OCI-LY7 (cell line): Measurements from ENCODE around the gene ZDHHC8. TPM values are rescaled to one million over a fixed set of nuclear protein-coding genes. Genes with fewer than 3 reads are reported as not detected.

Experiments used
- BruUV-seq: library from RNA; stranded (reverse); fragments of 400-500 nt; replicated peaks from 2 replicates; lab custom pipeline; 2021; lab: Mats Ljungman, UMichigan
- CTCF ChIA-PET: fragments of 300-600 bp; sonication (Branson Sonifier 250); formaldehyde crosslinking; loops from one replicate; lab custom pipeline; 2022; ENCODE audit warnings: antibody characterized with exemption; ENCODE audit not compliant: unreplicated experiment; lab: Charles Lee
- POLR2A ChIA-PET: fragments of 300-600 bp; sonication (Branson Sonifier 250); formaldehyde crosslinking; loops from one replicate; lab custom pipeline; 2022; ENCODE audit warnings: antibody characterized with exemption; lab: Charles Lee
- DNase-seq: peaks from one replicate; pipeline ENCODE4 v3.0.0-alpha.2; 2015; ENCODE audit warnings: low spot score
- H2AFZ ChIP-seq: fragments of 200-600 bp; sonication (generic), shearing (Covaris generic); 2 replicates; pipeline ENCODE4 v1.6.1; 2014; ENCODE audit warnings: mild to moderate bottlenecking, antibody characterized with exemption, low read length, moderate library complexity
- H3K27ac ChIP-seq: fragments of 200-600 bp; sonication (generic); 2 replicates; pipeline ENCODE4 v1.5.1; 2014; ENCODE audit warnings: mixed run types, low read depth, mild to moderate bottlenecking, moderate library complexity, low read length, inconsistent platforms; ENCODE audit not compliant: poor library complexity, severe bottlenecking
- H3K36me3 ChIP-seq: fragments of 200-600 bp; sonication (generic); 2 replicates; pipeline ENCODE4 v1.6.1; 2014; ENCODE audit warnings: mild to moderate bottlenecking, antibody characterized with exemption, low read length, moderate library complexity, mixed read lengths; ENCODE audit not compliant: insufficient read depth
- H3K4me1 ChIP-seq: fragments of 200-600 bp; sonication (generic); 2 replicates; pipeline ENCODE4 v1.5.1; 2014; ENCODE audit warnings: mild to moderate bottlenecking, low read length; ENCODE audit not compliant: insufficient read depth, poor library complexity, severe bottlenecking
- H3K4me2 ChIP-seq: fragments of 200-600 bp; sonication (generic); 2 replicates; pipeline ENCODE4 v1.6.1; 2014; ENCODE audit warnings: mild to moderate bottlenecking, low read length
- H3K4me3 ChIP-seq: fragments of 200-600 bp; sonication (generic); 2 replicates; pipeline ENCODE4 v1.5.1; 2014; ENCODE audit warnings: mild to moderate bottlenecking, low read depth, low read length; ENCODE audit not compliant: poor library complexity, severe bottlenecking
- H3K79me2 ChIP-seq: fragments of 200-600 bp; sonication (generic); 2 replicates; pipeline ENCODE4 v1.6.1; 2016; ENCODE audit warnings: low read depth, mild to moderate bottlenecking, low read length, moderate library complexity, mixed read lengths; ENCODE audit not compliant: insufficient read depth
- H3K9me2 ChIP-seq: fragments of 200-600 bp; sonication (generic); 2 replicates; pipeline ENCODE4 v1.6.1; 2016; ENCODE audit warnings: mild to moderate bottlenecking, low read length, mixed read lengths; ENCODE audit not compliant: insufficient read depth
- H3K9me3 ChIP-seq: fragments of 200-600 bp; sonication (generic); 2 replicates; pipeline ENCODE4 v1.6.1; 2014; ENCODE audit warnings: mild to moderate bottlenecking, mixed run types, low read length, mixed read lengths
- H4K20me1 ChIP-seq: fragments of 200-600 bp; sonication (generic); 2 replicates; pipeline ENCODE4 v1.6.1; 2014; ENCODE audit warnings: mild to moderate bottlenecking, antibody characterized with exemption, low read length, moderate library complexity, mixed read lengths; ENCODE audit not compliant: insufficient read depth
- EZH2phosphoT487 ChIP-seq: fragments of 200-600 bp; sonication (generic); IDR thresholded peaks from 2 replicates; pipeline ENCODE4 v1.6.1; 2018; ENCODE audit warnings: low read depth, borderline replicate concordance, mild to moderate bottlenecking, mixed run types, antibody characterized with exemption, low read length, moderate library complexity, mixed read lengths
- intact Hi-C: fragments of 100-400 bp; cut with micrococcal nuclease; formaldehyde crosslinking; loops from one replicate; pipeline ENCODE4 v1.10.0; 2022; ENCODE audit not compliant: unreplicated experiment
- total RNA-seq, 2 experiments: library from RNA; depleted of rRNA in 1 of 2; stranded (reverse); fragments of >200 nt in 1 of 2; shearing (Covaris generic) in 1 of 2; gene quantifications; 2 replicates each; pipeline ENCODE4 v1.2.3, GENCODE V29; 2014 to 2022
- TF ChIP-seq, protein P1 (sequence below): fragments of 200-600 bp; sonication (generic); conservative IDR thresholded peaks from 2 replicates; pipeline ENCODE4 v1.5.1; 2014; ENCODE audit warnings: mild to moderate bottlenecking, antibody characterized with exemption, low read length, moderate library complexity, mixed read lengths

ZDHHC8 gene
- total RNA-seq, 2 experiments from 2014 or later: 2.3 to 16.7 TPM

DNA sequence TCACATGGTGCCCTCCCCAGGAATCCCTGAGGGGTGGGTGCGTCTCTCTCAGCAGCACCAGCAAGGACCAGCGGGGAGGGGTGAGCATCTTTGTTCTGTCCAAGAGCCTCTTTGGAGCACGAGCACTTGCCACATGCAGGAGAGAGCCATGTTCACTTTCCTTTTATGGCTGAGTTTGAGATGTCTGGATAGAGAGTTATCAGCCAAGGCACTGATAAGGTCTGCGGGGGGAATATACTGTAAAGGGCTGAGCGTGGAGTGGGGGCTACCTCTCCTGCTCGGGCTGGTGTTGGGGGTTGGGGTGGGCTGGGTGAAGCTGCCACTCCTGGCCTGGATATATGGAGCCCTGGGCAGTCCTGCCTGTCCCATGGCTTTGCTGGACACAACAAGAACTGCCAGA lies 54.1 kb downstream of the ZDHHC8 start:
- H3K36me3 ChIP-seq: no peaks in the 10 kb centered on the region
- H3K4me2 ChIP-seq: no peak overlapping the region
- intact Hi-C loops: no loop called here
- no peaks in the 10 kb centered on the region for H3K4me1 ChIP-seq
- no peaks in the 10 kb centered on the region for H3K9me3 ChIP-seq
- CTCF ChIA-PET: no interaction called here
- POLR2A ChIA-PET: no interaction called here
- no peaks in the 10 kb centered on the region for H4K20me1 ChIP-seq
- BruUV-seq: no TSS peak
- no peak for TF ChIP-seq EZH2phosphoT487
- TF ChIP-seq, protein P1, sequence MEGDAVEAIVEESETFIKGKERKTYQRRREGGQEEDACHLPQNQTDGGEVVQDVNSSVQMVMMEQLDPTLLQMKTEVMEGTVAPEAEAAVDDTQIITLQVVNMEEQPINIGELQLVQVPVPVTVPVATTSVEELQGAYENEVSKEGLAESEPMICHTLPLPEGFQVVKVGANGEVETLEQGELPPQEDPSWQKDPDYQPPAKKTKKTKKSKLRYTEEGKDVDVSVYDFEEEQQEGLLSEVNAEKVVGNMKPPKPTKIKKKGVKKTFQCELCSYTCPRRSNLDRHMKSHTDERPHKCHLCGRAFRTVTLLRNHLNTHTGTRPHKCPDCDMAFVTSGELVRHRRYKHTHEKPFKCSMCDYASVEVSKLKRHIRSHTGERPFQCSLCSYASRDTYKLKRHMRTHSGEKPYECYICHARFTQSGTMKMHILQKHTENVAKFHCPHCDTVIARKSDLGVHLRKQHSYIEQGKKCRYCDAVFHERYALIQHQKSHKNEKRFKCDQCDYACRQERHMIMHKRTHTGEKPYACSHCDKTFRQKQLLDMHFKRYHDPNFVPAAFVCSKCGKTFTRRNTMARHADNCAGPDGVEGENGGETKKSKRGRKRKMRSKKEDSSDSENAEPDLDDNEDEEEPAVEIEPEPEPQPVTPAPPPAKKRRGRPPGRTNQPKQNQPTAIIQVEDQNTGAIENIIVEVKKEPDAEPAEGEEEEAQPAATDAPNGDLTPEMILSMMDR: no peak
- H3K4me3 ChIP-seq: no peak overlapping the region
- H3K79me2 ChIP-seq: no peaks in the 10 kb centered on the region
- DNase-seq: no peak
- no peaks in the 10 kb centered on the region for H3K9me2 ChIP-seq
- H3K27ac ChIP-seq: no peak overlapping the region
- no peak overlapping the region for H2AFZ ChIP-seq

DNA sequence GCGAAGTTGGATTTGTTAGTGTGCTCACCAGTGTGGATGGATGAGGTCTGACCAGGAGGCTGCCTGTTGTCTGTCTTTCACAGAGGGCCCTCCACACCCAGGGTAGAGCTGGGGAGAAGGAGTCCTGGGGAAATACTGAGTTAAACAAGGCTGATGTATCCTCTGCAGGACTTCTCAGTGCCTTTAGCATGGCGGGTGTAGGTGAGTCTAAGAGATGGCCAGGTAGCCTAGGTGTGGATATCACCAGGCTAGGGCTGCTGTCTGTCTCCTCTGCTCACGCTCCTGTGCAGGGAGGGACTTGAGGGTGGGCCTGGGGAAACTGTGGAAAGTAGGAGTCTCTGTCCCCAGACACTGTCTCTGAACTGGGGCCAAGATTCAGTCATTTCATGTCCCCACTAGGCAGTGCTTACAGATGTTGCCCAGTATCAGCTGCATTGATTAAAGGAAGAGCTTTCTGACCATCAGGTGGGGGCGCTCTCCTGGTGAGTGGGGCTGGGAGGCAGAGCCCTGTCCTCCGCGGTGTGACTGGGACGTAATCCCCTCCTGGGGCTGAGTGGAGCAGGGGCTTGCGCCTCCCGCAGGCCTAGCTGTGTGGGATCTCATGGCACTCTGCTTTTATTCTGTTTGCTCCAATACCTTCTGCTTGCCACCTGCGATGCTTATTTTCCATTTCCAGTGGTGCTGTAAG lies 54.7 kb downstream of the ZDHHC8 start:
- H3K9me3 ChIP-seq: no peaks in the 10 kb centered on the region
- H3K27ac ChIP-seq: no peak overlapping the region
- BruUV-seq: no TSS peak
- peak; percentile 10 for DNase-seq
- no peak overlapping the region for H3K4me2 ChIP-seq
- H3K4me3 ChIP-seq: no peak overlapping the region
- H3K4me1 ChIP-seq: no peaks in the 10 kb centered on the region
- H3K9me2 ChIP-seq: no peaks in the 10 kb centered on the region
- ChIA-PET POLR2A (no interaction called here), CTCF (interaction anchor here (0.6 kb wide), 1 partner anchor 19 kb away, joined by 4 read pairs; no protein-coding TSS in a partner anchor)
- H3K79me2 ChIP-seq: no peaks in the 10 kb centered on the region
- no peaks in the 10 kb centered on the region for H4K20me1 ChIP-seq
- intact Hi-C loops: no loop called here
- no peak overlapping the region for H2AFZ ChIP-seq
- H3K36me3 ChIP-seq: no peaks in the 10 kb centered on the region
- no peak for TF ChIP-seq EZH2phosphoT487
- TF ChIP-seq, protein P1: peak; percentile 53; the same call in 1 of the 2 replicates

DNA sequence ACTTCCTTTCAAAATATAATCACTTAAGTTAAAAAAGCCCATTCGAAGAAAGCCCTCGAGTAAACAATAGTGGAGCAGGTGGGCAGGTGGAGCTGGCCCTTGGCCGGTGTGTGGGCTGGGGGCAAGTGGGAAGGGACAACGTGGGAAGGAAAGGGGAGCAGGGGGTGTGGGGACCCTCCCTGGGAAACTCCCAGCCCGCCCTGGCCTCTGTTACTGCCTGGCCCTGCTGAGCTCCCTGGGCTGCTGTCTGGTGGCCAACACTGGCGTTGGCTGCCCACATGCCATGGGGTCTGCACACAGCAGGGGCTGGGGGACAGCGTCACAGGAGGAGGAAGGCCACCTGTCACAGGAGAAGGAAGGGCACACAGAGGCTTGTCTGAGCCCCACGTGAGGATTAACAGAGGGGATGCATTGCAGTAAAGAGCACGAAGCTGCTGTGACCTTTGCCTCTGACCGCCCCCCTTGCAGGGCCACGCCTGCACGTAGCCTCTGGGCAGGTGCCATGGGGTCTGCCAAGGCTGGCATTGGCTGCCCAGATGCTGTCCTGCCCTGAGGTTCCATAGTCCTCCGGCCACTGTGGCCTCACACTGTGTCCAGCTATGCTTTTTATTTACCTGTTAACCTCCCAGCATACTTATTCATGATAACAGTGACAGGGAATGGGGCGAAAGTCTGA lies 55.4 kb downstream of the ZDHHC8 start:
- Histone ChIP-seq H4K20me1 (no peaks in the 10 kb centered on the region), H3K79me2 (no peaks in the 10 kb centered on the region), H3K4me1 (no peaks in the 10 kb centered on the region), H2AFZ (no peak overlapping the region), H3K9me2 (no peaks in the 10 kb centered on the region), H3K27ac (no peak overlapping the region), H3K36me3 (no peaks in the 10 kb centered on the region), H3K4me3 (no peak overlapping the region), H3K9me3 (no peaks in the 10 kb centered on the region), H3K4me2 (no peak overlapping the region)
- no TSS peak for BruUV-seq
- ChIA-PET CTCF (interaction anchor here (0.6 kb wide), 1 partner anchor 20 kb away, joined by 4 read pairs; no protein-coding TSS in a partner anchor), POLR2A (no interaction called here)
- TF ChIP-seq EZH2phosphoT487: no peak
- TF ChIP-seq, protein P1: no peak
- intact Hi-C loops: no loop called here
- DNase-seq: no peak
